ENCODE measurements around the gene SLC28A1. TPM values are rescaled to one million over a fixed set of nuclear protein-coding genes. Genes with fewer than 3 reads are reported as not detected.

SLC28A1 gene
- total RNA-seq, 1 experiment from 2014 or later = 0.13 TPM

- Mint-ChIP-seq H3K36me3 (ENCODE audit: insufficient read depth in 1 of 3, low read depth in 3 of 3) (no peaks in the 10 kb centered on the region), H3K4me3 (no peak overlapping the region), H3K4me1 (peaks cover 3 to 9% of the 10 kb centered on the region in 2 experiments), H3K27ac (no peak overlapping the region; a peak in 2 of 7 replicates), H3K27me3 (ENCODE audit: low read depth) (no peaks in the 10 kb centered on the region), H3K9me3 (no peaks in the 10 kb centered on the region; a peak in 1 of 5 replicates)
- Histone ChIP-seq H3K79me2 (ENCODE audit: insufficient read depth, low read length) (no peaks in the 10 kb centered on the region), H3K27ac (ENCODE audit: insufficient read length, low read depth, low read length) (no peak overlapping the region), H3K79me1 (ENCODE audit: insufficient read depth, low read depth, low read length, poor library complexity, severe bottlenecking) (no peaks in the 10 kb centered on the region), H3K9me3 (ENCODE audit: control insufficient read depth, low read depth, low read length) (no peaks in the 10 kb centered on the region), H3K23ac (ENCODE audit: insufficient read length, low read depth, low read length) (no peak overlapping the region), H2BK5ac (ENCODE audit: insufficient read length, low read length) (no peak overlapping the region), H2BK120ac (ENCODE audit: low read depth, low read length, poor library complexity, severe bottlenecking) (no peak overlapping the region), H4K20me1 (ENCODE audit: control insufficient read depth, insufficient read depth, insufficient read length) (no peaks in the 10 kb centered on the region), H3K14ac (ENCODE audit: insufficient read depth, low read length) (no peak overlapping the region; the same call in 1 of the 2 replicates), H2BK20ac (ENCODE audit: low read depth, low read length, poor library complexity, severe bottlenecking) (no peak overlapping the region), H4K8ac (replicated peaks; ENCODE audit: insufficient read length, low read depth, low read length) (no peak overlapping the region), H4K91ac (ENCODE audit: insufficient read length, low read depth, low read length) (no peak overlapping the region), H2AK5ac (ENCODE audit: insufficient read length, low read length) (no peak overlapping the region), H3K9ac (ENCODE audit: extremely low read depth, insufficient read length, low read length) (no peak overlapping the region), H3K27me3 (ENCODE audit: insufficient read depth, low read length) (no peaks in the 10 kb centered on the region), H3K4me1 (ENCODE audit: insufficient read depth, low read length) (no peaks in the 10 kb centered on the region), H3K4ac (ENCODE audit: low read depth, low read length) (no peak overlapping the region), H3K56ac (ENCODE audit: insufficient read length, low read depth, low read length) (no peak overlapping the region), H2BK15ac (ENCODE audit: low read depth, low read length) (no peak overlapping the region), H3K4me2 (ENCODE audit: insufficient read depth, insufficient read length, low read length) (no peak overlapping the region), H2BK12ac (ENCODE audit: insufficient read length, low read depth, low read length) (no peak overlapping the region), H2AFZ (ENCODE audit: low read length) (no peak overlapping the region), H3K23me2 (ENCODE audit: insufficient read length, low read depth, low read length, poor library complexity, severe bottlenecking) (no peaks in the 10 kb centered on the region), H4K5ac (ENCODE audit: insufficient read length, low read depth, low read length) (no peak overlapping the region), H3K18ac (ENCODE audit: insufficient read length, low read depth, low read length) (no peak overlapping the region), H3T11ph (ENCODE audit: low read length) (no peak overlapping the region)
- WGBS (ENCODE audit: extremely low coverage, insufficient read length, low lambda C conversion rate) = no CpG with 5 or more reads among the region's 13 CpGs
- DNase-seq = no peak
- TF ChIP-seq CTCF (conservative IDR thresholded peaks at IDR 0.05) = no peak
Observed at GRCh38 chr15:84908564-84908963, 24.1 kb downstream of the SLC28A1 start.

All from H9 (cell line).